ENCODE data around the gene NOXRED1. TPM values are rescaled to one million over a fixed set of nuclear protein-coding genes. Genes with fewer than 3 reads are reported as not detected.

The NOXRED1 gene
- total RNA-seq, 1 experiment from 2014 or later = 0.41 TPM

GRCh38 chr14:77458249-77458950 is 35.1 kb upstream of the NOXRED1 start:
- peak; percentile 42 to 53 for DNase-seq
- Mint-ChIP-seq H3K4me3 (ENCODE audit: unreplicated experiment) (peak overlapping the region; percentile 98), H3K27ac (ENCODE audit: unreplicated experiment) (peak overlapping the region; percentile 99), H3K36me3 (ENCODE audit: insufficient read depth, unreplicated experiment) (peaks cover 60% of the 10 kb centered on the region), H3K27me3 (ENCODE audit: insufficient read depth, unreplicated experiment) (no peaks in the 10 kb centered on the region), H3K4me1 (ENCODE audit: low read depth, unreplicated experiment) (peaks cover 10% of the 10 kb centered on the region), H3K9me3 (ENCODE audit: unreplicated experiment) (no peaks in the 10 kb centered on the region)
- TF ChIP-seq CTCF (IDR thresholded peaks at IDR 0.05; ENCODE audit: insufficient read depth in 1 of 2, low read depth in 1 of 2, low read length in 1 of 2, severe bottlenecking in 1 of 2, unreplicated experiment in 1 of 2) = no peak
- intact Hi-C loops (cut with micrococcal nuclease; ENCODE audit: unreplicated experiment) = loop anchor here (5.0 kb wide), 2 partner anchors 136 to 159 kb away; partner anchors contain the start of genes GSTZ1, POMT2 and SPTLC2
- Histone ChIP-seq H3K9me3 (no peaks in the 10 kb centered on the region), H3K27me3 (replicated peaks; ENCODE audit: control insufficient read depth, insufficient read depth, low read length) (no peaks in the 10 kb centered on the region), H3K4me1 (0 out of 2 replicates have a peak, but pooled peaks cover 3% of the 10 kb centered on the region), H3K36me3 (ENCODE audit: control insufficient read depth, insufficient read depth, low read length) (0 out of 2 replicates have a peak, but pooled peaks cover 1% of the 10 kb centered on the region), H3K4me3 (ENCODE audit: low read depth, low read length) (peak overlapping the region; percentile 98)
- POLR2A ChIA-PET = interaction anchor here (0.6 to 1.1 kb wide), 2 partner anchors 10 to 20 kb away, joined by 3 to 8 read pairs; no protein-coding TSS in a partner anchor
- TSS peak; percentile 37 for BruUV-seq (replicated peaks)
- CTCF ChIA-PET = interaction anchor here (0.6 to 1.8 kb wide), 7 partner anchors 9 to 147 kb away, joined by 3 to 7 read pairs (median 5); partner anchors contain the start of genes GSTZ1, ISM2, SAMD15 and TMED8

- Histone ChIP-seq H3K27me3 (replicated peaks; ENCODE audit: control insufficient read depth, insufficient read depth, low read length) (no peaks in the 10 kb centered on the region), H3K9me3 (no peaks in the 10 kb centered on the region), H3K4me3 (ENCODE audit: low read depth, low read length) (peak within 1 kb of the TSS; percentile 98), H3K4me1 (0 out of 2 replicates have a peak, but pooled peaks cover 3% of the 10 kb centered on the region), H3K36me3 (ENCODE audit: control insufficient read depth, insufficient read depth, low read length) (0 out of 2 replicates have a peak, but pooled peaks cover under 1% of the 10 kb centered on the region)
- BruUV-seq (replicated peaks) = no TSS peak
- Mint-ChIP-seq H3K4me1 (ENCODE audit: low read depth, unreplicated experiment) (peaks cover 10% of the 10 kb centered on the region), H3K27me3 (ENCODE audit: insufficient read depth, unreplicated experiment) (no peaks in the 10 kb centered on the region), H3K36me3 (ENCODE audit: insufficient read depth, unreplicated experiment) (peaks cover 54% of the 10 kb centered on the region), H3K27ac (ENCODE audit: unreplicated experiment) (peak within 1 kb of the TSS; percentile 99), H3K4me3 (ENCODE audit: unreplicated experiment) (peak within 1 kb of the TSS; percentile 98), H3K9me3 (ENCODE audit: unreplicated experiment) (no peaks in the 10 kb centered on the region)
- intact Hi-C loops (cut with micrococcal nuclease; ENCODE audit: unreplicated experiment) = loop anchor here (1.0 to 5.0 kb wide), 4 partner anchors 41 to 160 kb away; partner anchors contain the start of genes GSTZ1, ISM2, POMT2 and SAMD15
- ChIA-PET POLR2A (interaction anchor here (0.5 to 1.1 kb wide), 4 partner anchors 21 to 121 kb away, joined by 3 to 4 read pairs (median 4); partner anchors contain the start of genes SAMD15 and TMED8), CTCF (interaction anchor here (0.7 to 1.8 kb wide), 4 partner anchors 81 to 306 kb away, joined by 3 to 5 read pairs (median 4); partner anchors contain the start of genes GSTZ1, SAMD15 and TMED8)
- TF ChIP-seq CTCF (IDR thresholded peaks at IDR 0.05; ENCODE audit: insufficient read depth in 1 of 2, low read depth in 1 of 2, low read length in 1 of 2, severe bottlenecking in 1 of 2, unreplicated experiment in 1 of 2) = no peak
- DNase-seq = peak; percentile 95 to 98
These were observed 34.4 kb upstream of the NOXRED1 start, which contains the start of the genes AHSA1 and VIPAS39 for GRCh38 chr14:77457522-77458248. Gene AHSA1 (plus strand): TSS chr14:77458093. CDS start chr14:77458190, 97 bp downstream. Gene VIPAS39 (minus strand): TSS chr14:77457601. CDS start chr14:77454102, 3,499 bp downstream.

Measured in Caco-2 (cell line).